GM21825 (cell line): ENCODE results near the gene HDAC4.

ENCODE experiments used
- ATAC-seq: cut with Tn5 transposase; IDR thresholded peaks from one replicate; pipeline ENCODE4 v1.9.1; 2021; ENCODE audit warnings: mild to moderate bottlenecking, moderate library complexity; ENCODE audit not compliant: unreplicated experiment

The HDAC4 gene

DNA sequence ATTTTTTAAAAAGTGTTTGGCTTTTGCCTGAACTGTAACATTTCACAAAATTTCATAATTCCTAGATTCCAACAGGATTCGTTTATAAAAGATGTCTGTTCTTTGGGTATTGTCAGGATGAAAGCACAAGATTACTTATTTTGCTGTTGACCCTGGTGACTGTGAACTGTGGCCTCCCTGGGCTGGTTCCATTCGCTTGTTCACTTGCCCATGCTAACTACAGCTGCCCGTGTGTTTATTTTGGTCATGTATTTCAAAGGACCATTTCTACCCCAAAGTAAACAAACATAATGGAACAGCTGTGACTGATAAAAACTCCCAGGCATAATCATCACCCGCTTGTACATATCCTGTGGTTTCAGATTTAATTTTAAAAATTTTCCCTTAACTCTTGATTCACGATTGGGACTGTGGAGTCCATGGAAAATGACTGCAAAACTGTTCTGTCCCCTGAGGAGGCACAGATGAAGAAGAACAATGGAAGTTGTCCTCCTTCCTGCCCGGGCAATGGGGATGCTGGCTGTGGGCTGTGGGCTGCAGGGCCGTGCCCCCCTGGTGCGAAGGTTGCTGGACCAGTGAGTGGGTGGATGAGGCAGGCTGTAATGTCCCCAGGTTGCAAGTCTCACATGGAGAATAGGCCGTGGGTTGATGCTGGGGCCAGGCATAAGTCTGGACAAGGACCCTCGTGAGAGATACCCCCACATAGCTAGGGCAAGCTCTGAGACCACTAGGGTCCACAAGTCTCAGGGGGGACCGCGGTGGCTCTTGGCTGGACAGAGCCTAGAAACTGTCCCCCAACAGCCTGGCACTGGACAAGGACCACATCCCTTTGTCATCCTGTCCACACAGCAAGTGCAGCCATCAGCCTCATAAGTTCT is 28.9 kb upstream of the HDAC4 start:
- ATAC-seq, result no peak

DNA sequence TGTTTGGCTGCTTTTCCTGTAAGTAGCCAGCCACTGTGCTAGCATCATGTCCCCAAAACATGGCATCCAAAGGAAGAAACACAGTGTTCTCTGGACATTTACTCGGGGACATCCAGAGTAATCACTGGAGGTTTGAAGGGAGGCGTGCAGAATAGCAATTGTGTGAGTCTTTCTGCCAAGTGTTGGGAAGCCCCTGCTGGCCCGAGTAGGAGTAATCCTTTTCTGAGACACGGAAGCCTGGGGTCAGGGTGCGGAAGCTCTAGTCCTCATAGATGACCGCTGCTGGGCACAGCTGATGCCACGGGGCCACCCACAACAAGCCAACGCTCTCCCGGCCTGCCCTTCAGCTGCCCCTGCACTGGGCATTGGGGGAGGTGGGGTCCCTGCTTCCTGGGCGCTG is 24.8 kb upstream of the HDAC4 start:
- ATAC-seq, result no peak

DNA sequence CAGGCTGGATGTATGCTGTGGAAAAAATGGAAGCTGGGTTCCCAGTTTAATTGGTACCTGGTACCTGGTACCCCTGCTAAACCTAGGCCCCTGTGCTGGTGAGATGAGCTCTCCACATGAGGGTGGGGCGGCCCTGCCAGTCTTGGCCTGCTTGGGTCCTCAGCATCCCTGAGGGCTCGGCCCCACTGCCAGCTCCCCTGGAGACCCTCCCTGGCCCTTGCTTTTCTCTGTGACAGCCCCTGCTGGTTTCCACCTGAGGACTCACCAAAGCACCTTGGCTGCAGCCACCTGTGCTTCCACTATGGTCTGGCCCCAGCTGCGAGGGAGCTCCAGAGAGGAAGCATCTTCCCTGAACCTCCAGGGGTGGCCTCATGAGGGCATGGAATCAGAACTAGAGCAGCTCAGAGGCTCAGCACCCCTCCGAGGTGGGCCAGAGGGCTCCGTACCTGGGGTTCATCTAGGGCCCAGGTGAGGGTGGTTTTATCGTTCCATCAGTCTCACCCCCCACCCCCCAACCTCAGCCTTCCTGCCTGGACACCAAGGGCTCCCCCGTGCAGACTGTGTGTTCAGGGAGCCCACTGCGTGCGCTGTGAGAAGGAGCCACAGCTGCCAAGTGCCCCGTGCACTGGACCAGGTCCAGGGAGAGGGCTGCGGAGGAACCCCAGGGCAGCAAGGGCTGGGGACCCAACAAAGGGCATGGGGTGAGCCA is 23.7 kb upstream of the HDAC4 start:
- no peak for ATAC-seq

DNA sequence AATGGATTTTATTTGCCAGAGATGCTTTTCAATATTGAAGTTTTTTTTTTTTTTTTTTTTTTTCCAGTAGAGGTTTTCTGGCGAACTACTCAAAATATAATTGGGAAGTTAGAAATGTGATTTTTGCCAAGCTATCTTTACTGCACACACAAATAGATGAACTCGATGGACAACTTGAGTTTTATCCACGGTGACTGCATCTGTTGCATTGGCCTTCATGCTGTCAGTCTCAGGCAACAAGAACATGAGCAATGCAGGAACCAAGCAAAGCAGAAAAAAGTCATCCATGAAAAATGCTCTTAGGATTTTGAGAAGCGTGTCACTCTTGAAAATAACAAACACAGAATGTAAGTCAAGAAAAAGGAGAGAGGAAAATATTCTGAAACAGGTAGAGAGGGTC is 22.7 kb upstream of the HDAC4 start:
- no peak for ATAC-seq

DNA sequence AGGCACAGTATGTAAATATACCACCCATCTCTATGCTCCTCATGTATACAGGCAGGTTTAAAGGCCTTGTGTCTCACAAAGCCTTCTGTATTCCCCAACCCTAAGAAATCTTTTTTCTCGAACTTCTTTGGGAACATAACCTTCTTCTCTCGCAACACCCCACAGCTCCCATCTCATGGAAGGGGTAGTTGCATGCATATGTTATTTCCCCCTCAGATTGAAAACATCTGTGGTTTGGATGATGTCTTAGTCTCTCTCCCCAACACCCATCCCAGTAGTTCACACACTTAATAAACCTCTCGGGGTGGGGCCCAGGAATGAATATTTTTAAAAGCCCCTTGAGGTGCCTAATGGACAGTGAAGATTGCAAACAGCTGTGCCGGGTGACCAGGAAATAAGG is 21.0 kb upstream of the HDAC4 start:
- ATAC-seq, result no peak

DNA sequence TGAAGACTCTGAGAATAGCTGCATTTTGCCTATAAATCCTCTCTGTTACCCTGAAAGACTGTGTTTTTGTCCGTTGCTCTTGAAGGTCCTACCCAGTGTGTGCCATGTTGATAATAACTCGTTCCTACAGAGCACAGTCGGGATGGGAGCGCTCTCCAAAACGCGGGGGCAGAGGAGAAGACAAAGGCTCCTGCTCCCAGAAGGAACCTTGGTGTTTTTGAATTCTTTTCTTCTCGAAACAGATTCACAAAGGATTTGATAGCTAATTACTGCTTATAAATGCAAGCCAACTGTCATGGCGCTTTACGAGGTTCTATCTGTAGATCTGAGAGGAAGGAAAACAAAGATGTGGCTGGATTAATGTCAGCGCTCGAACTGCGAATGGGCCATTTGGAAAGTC is 19.3 kb upstream of the HDAC4 start:
- ATAC-seq, result no peak

DNA sequence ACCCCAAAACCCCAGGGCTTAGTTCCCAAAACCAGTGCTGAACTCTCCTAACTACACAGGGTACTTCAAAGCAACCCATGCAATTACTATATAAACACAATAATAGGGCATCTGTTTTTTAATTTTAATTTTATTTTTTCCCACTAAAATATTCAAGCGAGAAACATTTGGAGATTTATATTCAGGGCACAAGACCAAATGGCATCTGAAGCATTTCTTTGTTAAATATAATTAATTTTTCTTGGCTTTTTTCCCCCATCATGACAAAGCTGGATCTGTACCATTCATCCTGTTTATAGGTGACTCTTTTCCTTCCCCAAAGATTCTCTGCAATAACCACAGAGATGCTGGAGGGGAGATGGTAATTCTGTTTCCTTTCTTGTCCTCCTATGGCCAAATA is 18.1 kb upstream of the HDAC4 start:
- no peak for ATAC-seq

DNA sequence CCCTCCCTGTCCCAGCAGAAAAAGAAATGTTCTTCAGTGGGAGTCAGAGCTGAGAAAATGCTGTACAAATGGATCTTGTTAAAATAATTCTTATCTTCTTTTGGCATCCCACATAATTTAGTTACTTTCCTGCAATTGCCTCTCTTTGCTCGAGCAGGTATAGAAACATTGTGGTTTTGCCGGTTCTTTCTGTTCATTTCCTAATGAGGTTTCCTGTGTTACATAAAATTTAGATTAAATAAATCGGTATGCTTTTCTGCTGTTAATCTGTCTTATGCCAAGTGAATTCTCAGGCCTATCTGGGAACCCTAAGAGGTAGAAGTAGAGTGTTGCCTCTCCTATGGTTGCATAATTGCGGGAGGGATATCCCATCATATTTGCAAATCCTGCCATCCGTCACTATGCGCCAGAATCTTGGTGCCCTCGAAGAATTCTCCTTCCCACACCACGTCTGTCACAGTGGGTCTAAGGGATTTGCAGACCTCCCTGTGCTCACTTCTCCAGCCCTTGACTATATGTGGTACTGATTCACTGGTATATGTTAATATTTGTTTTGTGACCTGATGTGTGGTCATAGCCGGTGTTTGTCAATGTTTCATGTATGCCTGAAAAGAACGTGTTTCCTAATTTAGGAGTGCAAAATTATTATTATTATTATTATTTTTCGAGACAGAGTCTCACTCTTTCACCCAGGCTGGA is 12.2 kb upstream of the HDAC4 start:
- ATAC-seq, result no peak

DNA sequence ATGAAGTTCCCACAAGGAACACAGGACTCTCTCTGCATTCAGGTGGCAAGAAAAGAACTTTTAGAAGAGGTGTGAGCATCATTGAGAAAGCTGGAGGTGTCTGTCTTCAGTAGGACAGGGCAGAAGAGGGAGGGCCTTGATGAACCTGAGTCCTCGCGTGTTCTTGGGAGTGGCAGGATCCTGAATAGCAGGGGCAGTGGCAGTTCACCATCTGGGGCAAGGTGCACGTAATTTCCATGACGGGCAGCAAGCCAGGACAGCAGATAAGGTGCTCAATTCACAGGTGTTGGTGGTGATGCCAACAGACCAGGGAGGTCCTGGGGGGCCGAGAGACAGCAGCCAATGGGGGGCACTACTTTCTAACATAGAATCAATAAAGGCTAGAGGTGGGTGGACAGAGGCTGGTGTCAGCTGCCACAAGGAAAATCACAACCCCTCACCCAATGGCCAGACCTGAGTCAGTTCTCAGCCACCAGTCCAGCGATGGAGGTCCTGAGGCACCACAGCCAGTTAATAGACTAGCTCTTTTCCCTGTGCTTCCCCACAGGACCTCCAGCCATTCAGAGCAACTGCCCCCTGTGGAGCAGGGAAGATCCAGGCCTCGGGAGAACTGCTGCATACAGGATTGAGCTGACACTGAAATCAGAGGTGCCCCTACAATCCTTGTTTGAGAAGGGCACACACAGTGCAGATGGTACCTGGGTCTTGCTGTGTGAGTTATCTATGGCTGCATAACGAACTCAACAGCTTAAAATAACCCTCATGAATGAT is 10.9 kb upstream of the HDAC4 start:
- no peak for ATAC-seq

DNA sequence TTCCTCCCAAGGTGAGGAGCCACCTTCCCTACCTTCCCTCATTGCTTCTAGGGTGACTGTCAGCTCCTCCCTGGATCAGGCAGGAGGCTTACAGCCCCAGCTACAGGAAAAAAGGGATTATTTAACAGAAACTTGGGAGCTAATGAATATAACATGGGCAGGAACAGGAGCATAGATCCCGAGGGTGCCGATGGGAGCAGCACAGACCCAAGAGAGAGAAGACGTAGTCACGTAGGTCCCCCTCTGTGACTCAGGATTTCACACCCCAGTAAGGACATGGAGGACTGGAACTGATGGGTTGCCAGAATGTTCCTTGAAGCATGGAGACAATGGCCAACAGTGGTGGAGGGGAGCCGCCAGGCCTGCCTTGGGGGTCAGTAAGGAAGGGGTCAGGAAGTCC is 10.3 kb upstream of the HDAC4 start:
- ATAC-seq, result no peak

DNA sequence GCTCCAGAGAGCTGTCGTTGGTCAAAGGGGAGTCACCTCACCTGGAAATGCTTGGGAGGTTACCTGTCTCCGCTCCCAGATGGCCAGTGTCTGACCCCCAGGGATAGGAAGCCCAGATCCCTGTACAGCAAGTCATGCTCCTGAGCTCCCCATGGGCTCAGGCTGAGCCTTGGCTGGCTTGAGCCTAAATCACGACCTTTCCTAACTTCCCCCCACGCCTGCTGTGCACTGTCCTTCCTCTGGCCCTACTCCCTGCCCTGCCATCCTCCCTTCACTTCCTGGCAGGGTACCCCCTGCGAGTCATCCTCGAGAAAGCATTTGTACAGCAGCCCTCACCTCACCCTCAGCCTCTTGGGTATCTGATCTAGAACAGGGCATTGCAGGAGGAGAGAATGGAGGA is 9.2 kb upstream of the HDAC4 start:
- no peak for ATAC-seq

DNA sequence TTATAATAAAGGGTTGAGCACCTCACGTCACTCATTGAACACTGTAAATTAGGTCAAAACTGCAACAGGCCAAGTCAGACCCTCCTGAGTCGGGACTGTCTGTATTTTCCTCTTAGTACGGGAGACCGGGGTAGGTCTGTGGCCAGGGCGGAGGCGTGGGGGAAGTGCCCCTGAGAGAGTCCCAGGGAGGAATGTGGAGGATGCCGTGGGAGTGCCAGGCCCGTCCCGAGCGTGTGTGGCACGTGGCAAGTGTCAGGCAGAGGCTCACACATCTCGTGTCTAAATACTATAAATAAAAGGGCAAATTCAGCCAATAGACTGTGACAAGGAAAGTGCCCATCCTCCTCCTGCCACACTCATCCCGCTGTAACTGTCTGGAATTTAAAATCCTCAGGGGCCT is 6.3 kb upstream of the HDAC4 start:
- no peak for ATAC-seq

DNA sequence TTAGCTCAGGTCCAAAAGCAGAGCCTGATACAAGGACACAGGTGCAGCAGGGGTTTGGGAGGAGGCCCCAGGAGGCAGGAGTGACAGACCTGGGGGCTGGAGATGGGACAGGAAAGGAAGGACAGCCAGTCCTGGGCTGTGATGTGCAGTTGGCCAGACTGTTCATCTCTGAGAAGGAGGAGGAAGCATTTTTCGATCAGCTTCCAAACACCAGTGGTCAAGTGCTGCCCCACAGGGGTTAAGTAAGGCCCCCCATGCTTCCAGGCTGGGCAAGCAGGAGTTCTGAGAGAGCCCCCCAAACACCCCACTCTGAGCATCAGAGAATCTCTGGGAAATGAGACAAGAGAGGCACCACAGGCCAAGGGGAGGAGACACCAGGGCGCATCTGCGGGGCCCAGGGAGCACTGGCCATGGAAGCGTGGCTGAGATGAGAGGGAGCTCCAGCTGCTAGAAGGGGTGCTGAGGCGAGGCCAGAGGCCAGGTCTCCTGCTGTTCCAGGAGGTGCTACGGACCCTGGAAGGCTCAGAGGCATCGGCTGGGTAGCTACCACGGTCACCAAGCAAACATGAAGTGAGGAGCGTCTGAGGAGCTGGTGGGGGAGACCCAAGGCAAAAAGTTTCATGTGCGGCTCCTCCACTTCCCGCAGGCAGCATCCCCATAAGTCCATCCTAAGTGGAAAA is 5.6 kb upstream of the HDAC4 start:
- no peak for ATAC-seq

DNA sequence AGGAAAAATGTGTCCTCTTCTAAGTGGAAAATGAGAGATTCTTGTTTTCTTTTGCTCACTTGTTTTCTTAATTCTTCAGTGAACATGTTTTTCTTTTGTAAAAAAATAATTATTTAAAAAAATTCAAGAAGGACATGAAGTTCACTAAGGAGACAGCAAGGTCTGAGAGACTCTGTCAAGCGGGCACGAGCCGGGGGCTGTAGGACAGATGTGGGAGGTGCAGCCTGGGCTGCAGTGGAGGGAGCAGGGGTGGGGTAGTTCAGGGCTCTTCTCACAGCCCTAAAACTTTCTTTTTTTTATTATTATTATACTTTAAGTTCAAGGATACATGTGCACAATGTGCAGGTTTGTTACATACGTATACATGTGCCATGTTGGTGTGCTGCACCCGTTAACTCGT is 4.3 kb upstream of the HDAC4 start:
- ATAC-seq, result no peak

DNA sequence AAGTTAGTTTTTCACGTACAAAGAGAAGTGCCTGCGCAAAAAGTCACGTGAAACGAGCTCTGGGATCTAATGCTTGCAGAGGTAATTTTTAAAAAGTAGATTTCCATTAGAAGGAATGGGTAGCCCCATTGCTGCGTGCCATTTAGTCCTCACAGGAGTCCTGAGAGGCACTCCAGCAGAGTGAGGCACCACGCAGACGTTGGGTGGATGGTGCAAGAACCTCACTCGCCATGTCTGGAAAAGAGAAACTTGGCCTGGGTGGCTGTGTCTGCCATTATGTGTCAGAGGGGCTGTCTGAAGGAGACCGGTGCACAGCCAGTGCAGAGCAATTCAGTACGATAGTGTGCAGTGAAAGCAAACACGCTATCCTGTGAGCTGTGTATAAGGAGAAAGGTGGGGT is 1.8 kb upstream of the HDAC4 start:
- no peak for ATAC-seq

DNA sequence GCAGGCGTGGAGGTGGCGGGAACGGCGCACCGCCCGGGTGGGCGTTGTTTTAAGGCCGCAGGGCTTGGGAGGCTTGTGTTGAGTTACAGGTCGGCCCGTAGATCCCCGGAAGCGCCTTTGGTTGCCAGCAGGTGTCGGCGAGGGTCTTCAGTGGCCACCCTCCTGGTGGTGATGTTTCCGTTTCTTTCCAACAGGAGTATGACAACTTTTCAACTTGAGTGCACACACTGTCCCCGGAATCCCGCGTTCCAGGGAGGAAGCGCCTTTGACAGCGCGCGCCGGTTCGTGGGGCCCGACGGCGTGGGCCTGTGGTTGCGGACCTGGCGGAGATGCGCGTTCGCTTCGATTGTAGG is 1.0 kb upstream of the HDAC4 start:
- peak; percentile 13 for ATAC-seq

DNA sequence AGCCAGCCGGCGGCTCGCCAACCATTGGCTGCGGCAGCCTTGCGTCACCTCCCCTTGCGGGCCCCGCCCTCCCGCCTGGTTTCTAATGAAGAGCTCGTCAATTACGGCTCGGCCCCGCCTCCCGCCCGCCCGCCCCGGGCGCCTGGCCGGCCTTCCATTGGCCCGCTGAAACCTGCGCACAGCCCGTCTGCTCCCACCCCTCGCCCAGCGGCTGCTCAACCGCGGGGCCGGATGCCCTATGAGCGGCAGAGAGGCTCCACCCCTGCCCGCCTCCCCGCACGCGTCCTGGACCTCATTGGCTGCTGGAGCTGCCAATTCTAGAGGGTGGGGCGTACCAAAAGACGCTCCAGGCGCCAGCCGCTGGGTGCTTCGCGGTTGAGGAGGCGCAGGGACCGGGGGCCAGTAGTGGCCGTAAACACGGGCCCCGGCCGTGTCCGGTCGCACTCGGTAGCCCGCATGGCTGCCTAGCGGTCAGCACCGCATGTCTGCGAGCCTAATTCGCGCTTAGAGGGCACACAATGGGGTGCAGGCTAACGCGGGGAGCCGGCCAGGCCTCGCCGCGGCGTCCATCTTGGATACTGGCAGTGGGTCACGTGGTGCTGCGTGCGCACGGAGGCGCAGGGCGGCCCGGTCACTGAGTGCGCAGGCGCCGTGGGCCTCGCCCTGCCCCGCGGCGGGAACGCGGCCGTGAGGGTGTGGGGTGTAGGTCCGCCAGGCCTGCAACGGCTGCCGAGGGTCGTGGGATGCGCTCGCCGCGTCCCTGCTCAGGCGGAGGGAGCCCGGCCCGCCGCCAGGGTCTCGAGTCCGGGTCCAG is 454 bp upstream of the HDAC4 start:
- ATAC-seq, result peak; percentile 91

DNA sequence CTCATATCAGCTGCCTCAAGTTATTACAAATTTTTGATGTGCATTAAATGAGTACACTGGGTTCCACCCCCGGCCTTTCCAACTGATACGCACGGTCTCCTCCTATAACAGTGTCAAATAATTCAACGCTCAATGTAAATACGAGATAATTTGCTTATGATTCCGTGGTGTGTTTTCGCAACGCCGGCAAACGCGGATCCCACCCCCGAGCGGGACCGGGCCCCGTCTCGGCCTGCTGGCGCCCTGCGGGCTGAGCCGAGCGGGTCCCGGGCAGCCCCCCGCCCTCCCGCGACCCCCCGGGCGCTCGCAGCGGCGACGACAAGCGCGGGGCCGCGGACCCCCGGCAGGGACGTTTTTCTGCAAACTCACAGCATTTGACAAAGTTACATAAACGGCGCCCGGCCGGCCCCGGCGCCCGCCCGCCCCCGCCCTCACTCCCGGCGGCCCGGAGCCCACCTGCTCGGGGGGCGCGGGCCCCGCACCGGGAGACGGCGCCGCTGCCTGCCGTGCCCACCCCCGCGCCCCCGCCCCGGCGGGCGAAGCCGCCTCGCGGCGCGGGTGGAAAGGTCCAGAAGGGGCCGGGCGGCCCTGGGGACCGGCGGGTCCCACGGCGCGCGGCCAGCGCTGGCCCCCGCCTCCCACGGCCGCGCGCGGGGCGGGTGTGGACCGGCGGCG is 762 bp downstream of the HDAC4 start:
- ATAC-seq, result no peak

DNA sequence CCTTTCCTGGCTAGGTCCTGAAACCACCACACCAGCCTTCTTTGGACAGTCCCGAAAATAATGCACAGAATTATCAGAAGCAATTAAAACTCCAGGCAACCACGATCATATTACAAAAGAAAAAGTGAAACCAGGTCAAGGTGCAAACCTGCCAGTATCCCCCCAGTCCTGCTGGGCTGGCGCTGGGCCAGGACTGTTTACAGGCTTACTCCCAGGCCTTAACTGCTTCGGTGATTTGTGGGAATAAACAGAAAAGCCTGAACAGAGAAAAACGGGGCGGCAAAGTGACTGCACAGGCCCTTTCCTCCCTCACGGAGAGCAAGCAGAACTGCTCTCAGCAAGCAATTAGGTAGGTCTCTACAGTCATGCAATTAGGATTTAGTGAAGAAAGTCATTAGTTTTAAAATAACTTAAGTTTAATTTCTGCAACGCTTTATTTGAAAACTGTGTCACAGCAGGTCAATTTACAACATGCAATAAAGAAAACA is 1.3 kb downstream of the HDAC4 start:
- ATAC-seq, result no peak
